Colon (tissue), 2 donors: ENCODE measurements around the gene YPEL1.

Source experiments
- FAIRE-seq: peaks from 2 replicates; lab custom pipeline; 2012; peaks lifted over from hg19 to GRCh38; lab: Jason Lieb, UNC
- donor health status: control.
- donor health status: control.

Gene YPEL1

DNA sequence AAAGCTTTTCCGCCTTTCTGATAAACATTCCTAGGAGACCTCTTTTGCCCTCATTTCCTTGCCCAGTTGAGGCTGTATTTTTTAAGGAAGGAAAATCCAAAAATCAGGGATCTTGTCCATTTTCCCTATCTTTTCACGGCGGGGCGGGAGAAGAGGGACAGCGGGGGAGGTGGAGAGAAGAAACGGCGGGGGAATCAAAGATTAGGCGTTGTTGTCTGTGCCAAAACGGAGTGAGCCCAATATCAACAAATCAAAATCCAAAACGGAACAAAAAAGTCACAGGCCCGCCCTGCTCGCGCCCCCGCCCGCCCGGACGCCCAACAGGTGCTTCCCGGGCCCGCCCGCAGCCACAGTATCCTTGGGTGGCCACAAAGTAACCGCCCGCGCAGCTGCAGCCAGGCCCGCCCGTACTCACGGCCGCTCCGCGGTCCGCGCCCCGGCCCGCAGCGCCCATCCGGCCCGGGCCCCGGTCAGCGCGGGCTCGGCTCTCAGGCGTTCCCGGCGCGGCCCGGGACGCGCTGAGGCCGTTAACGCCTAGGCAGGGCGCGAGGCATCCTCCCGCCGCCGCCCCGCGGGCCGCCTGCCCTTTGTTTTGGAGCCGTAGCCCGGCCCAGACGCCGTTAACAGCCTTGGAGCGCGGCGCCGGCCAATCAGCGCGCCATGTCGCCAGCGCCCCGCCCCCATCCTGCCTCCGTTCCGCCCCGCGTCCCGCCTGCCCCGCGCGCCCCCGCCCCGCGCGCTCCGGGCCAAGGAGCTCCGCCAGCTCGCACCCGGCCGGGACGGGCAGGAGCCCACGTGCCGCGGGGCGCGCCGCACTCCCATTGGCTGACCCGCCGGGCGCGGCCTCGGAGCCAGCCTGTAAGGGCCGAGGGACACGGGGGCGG, at the start of gene YPEL1:
YPEL1 (minus strand) TSS at position 595 of the 884 bp plus-strand sequence. CDS start 25,050 bp downstream, outside the sequence.
- FAIRE-seq = no peak

DNA sequence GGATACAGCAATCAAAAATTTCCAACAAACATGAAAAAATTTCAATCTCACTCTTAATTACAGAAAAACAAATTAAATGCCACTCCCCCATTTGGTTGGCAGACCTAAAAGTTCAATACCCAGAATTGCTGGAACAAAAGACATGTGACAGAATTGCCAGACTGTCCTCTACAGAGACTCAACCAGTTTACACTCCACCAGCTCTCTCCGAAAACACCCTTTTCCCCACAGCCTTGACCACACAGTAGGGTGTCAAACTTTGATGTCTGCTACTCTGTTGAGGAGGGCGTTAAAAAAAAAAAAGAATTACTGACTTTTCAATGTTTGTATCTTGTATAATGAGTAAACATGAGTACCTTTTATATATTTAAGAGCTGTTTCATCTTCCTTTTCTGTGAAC, 44.7 kb upstream of the YPEL1 start:
- no peak for FAIRE-seq

- no peak for FAIRE-seq
These were observed 43.9 kb upstream of the YPEL1 start for GRCh38 chr22:21779444-21779843.

DNA sequence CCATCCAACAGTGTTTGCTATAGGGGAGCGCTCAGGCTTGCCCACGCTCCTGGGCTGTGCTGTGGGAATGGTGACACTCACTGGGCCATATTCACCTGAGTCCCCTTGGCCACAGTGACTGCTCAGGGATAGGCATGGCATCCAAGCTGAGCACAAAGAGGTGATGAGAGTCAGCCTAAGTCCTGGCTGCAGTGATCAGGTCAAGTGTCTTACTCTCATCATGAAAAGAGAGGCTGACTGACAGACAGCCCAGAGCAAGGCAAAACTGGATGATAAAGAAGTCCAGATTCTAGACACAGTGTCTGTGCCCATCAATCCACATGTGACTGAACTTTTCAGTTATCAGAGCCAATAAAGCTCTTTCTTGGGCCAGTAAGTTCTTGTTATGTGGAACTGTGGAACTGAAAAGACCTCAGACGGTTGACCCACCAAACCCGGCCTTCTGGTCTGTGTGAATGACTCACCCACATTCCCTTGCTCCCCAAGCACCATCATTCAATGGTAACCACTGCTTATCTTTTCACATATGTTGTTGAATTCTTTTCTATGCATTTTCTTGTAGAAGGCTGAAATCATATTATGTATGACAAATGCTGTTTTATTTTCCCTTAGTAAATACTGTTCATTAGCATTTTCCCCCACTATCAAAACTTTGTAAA, 43.2 kb upstream of the YPEL1 start:
- no peak for FAIRE-seq

GRCh38 chr22:21771631-21771976, 36.0 kb upstream of the YPEL1 start:
- FAIRE-seq = no peak

GRCh38 chr22:21768435-21768834, 32.8 kb upstream of the YPEL1 start:
- FAIRE-seq = no peak

DNA sequence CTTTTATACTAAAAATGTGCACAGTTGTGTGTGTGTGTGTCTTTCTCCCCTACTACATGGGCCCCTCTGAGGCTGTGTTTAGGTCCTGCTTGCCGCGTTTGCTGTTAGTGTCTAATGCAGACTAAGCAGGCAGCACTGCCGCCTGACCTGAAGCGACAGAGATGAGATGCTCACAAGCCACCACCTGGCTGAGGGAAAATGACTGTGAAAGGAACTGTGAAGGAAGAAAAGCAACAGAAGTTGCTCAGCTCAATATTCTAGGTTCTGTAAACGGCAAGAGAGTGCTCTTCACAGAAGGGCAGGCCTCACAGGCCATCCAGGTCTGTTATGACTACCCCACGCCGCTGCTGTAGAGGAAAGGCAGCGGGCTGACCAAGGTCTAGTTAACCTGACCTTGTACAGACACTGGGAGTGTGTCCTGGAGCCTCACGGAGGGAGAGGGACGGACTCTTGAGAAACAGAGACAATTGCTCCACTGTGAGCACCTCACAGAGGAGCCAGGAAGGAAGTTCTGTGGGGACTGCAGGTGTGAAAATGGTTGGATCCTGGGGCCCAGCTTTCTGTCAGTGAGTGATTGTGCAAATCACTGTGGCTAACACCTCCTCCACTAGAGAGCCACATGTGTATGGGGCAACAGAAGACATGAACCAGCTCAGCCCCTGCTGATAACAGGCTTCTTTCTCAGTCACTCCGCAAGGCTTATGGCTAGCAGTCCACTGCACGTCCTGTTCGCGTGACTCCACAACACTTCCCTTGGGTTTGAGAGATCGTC, 31.3 kb upstream of the YPEL1 start:
- no peak for FAIRE-seq

DNA sequence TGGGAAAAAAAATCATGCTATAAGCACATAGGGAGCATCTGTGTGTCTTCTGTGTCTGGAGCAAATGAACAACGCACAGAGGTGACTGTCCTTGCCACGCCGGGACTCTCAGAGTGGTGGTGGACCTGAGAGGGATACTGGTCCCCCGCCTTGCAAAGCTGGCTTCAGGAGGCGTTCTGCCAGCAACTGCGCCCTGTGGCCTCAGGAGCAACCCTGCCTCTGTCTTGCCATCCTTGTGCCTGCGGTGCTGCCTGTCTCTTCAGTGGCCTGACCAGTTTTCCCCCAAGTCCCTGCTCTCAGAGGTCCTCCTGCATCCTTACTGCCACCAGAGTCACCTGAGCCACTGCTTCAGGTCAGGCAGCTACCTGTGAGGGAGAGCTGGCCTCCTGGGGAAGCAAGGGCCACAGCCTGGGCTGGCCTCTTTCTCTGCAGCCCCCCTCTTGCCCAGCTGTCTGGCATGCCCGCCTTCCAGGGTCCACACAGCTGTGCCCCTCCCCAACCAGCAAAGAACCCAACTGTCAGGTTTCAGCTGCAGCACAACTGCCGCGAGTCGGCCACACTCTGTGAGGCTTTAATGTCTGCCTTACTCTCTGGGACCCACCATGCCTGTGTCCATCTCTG, 30.4 kb upstream of the YPEL1 start:
- FAIRE-seq = no peak

DNA sequence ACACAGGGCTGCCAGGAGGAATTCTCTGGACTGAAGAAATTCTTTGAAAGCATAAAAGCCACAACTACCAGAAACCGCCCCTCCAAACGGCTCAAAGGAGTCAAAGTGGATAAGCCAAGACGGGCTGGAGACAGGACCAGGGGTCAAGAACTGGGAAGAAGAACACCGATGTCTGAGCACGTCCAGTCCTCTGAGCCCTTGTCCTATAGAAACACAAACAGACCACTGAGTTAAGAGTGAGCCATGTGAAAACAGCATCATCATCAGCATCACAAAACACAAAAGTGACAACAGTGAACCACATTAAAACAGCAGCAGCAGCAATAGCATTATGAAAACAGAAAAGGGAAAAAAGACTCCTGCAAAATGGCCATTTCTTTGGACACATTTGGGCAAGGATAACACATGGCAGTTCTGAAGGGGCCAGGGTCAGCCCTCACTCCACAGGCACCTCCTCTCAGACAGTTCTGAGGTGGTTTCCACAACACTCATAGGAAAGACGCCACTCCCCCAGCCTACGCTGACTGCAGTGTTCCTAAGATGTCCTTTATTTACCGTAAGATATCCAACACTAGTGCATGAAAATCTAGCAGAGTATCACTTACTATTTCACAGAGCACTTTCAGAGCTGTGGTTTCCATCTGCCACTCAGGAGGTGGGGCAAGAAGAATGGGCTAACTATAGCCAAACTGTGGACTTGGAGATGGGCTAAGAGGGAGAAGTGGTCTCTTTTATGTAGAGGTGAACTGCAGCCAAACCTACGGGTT, 28.6 kb upstream of the YPEL1 start:
- FAIRE-seq = no peak

DNA sequence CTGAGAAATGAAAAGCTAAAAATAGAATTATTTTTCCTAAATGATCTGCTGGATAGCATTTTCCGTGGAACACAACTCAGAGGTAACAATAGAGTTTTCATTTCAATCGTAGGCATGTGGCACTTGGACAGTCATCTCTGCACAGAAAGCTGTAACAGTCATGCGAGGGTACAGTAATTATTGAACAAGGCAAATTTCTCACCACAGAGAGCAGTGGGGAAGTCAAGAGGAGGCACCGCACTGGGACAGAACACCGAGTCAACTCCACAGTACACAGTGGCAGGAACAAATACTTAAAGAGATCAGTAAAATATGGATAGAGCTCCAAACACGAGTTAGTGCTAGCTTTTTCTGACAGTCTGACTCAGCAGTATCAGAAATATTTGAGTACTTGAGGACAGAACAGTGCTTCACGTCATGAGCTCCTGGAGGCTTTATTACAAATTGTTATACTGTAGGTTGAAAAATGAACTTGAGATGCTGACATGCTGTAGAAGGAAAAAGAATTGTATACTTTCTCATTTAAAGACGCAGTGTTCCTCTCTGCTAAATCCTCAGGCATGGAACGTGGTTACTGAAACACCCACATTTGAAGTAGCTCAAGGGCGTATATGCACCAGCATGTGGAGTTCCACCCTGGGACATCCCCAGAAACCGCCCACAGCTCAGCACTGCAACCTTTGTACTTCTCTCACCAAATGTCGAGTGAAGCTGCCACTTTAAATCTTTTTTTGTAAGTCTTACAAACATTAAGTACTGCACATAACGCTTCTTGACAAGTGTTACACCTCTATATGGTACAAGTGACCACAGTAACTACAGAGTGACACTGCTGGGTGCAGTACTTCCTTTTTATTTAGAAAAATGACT, 27.4 kb upstream of the YPEL1 start:
- no peak for FAIRE-seq

DNA sequence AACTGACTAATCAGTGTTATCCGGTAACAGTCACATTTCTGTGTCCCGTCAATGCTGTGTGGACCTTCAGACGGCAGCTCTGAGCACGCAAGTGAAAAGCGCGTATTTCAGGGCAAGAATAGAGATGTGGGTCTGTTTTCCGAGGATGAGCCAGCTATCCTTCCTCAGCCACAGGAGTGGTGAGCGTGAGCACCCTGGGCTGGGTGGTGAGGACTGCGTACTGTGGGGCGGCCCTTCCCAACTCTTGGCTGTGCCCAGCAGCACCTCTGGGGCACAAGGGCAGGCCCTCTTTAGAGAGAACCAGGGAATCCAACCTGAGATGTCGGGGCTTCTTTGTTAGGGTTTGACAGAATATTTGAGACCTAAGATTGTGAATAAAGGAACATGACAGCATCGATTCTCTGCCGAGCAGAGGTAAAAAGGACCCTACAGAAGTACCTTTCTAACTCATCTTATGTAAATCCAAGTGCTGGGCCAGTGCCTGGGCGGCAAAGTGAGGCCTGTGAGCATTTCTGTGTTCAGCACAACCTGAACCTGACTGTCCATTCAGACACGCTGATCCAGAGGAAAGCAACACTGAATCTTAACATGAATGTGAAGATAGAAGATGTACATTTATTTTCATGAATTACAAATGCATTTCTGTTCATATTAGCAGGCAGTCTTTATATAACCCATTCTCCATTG, 26.5 kb upstream of the YPEL1 start:
- FAIRE-seq = no peak

- no peak for FAIRE-seq
These were observed 25.5 kb upstream of the YPEL1 start for GRCh38 chr22:21761086-21761485.

GRCh38 chr22:21760640-21761039, 25.0 kb upstream of the YPEL1 start:
- no peak for FAIRE-seq

GRCh38 chr22:21759646-21760376, 24.2 kb upstream of the YPEL1 start:
- no peak for FAIRE-seq

GRCh38 chr22:21759093-21759492, 23.5 kb upstream of the YPEL1 start:
- no peak for FAIRE-seq

- FAIRE-seq = no peak
These were observed 22.7 kb upstream of the YPEL1 start for GRCh38 chr22:21758091-21758864.

DNA sequence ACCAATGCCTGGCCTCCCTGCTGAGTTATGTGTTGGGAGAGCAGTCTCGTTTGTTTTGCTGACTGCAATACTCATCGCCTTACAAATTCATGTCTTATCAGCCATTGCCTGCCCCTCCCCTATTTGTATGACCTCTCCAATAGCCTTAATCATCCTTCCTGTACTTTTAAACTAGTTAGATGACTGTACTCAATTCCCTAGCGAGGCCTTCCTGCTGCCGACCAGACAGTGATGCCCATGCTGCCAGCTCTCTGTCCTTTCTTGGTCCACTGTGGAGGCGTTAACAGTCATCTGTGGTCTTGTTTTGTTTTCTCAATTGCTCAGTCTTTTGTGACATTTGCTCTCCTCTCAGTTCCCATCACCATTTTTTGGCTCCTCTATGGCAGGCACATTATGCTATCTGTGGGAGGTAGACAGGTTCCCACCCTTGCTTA, 20.3 kb upstream of the YPEL1 start:
- FAIRE-seq = no peak

GRCh38 chr22:21754523-21754922, 18.9 kb upstream of the YPEL1 start:
- FAIRE-seq = no peak
